ENCODE data around the gene EME1.

DNA sequence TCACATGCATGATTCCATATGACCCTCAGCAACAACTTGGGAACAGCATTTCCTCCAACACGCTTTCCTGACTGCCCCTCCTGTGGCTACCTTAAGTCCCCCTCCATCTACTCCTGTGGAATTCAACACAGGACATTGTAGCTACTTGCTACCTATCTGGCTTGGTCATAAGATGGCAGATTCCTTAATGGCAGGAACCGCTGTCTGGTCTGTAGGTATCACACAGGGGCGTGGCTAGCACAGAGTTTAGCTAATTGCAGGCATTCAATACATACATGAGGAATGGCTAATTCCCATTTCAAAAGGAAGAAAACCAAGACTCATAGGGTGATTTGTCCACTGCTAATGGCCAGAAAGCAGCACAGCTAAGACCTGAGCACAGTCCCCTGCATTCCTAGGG lies 15.7 kb downstream of the EME1 start:
- TF ChIP-seq CTCF (conservative IDR thresholded peaks at IDR 0.05; ENCODE audit: low read depth, low read length) (no peak), EZH2 (IDR thresholded peaks at IDR 0.05; ENCODE audit: borderline replicate concordance, low read depth, low read length, poor library complexity, severe bottlenecking) (no peak)

All from A673 (cell line).